ENCODE data around the gene RFLNA. TPM values are rescaled to one million over a fixed set of nuclear protein-coding genes. Genes with fewer than 3 reads are reported as not detected.
"Not testable (repeated sequence)": the region's sequence is repeated elsewhere in the genome, so short reads cannot be mapped to it uniquely, and the experiment has no call there.

Gene RFLNA
- total RNA-seq, 3 donors from 2014 or later, result not detected

- Mint-ChIP-seq H3K27me3 (ENCODE audit: low read depth) (no peaks in the 10 kb centered on the region), H3K36me3 (ENCODE audit: insufficient read depth) (no peaks in the 10 kb centered on the region), H3K4me3 (no peak overlapping the region), H3K4me1 (ENCODE audit: low read depth) (no peaks in the 10 kb centered on the region), H3K9me3 (no peaks in the 10 kb centered on the region)
- DNase-seq (no peak), ATAC-seq (no peak)
Measured at GRCh38 chr12:124314207-124314606, 19.3 kb downstream of the RFLNA start.

DNA sequence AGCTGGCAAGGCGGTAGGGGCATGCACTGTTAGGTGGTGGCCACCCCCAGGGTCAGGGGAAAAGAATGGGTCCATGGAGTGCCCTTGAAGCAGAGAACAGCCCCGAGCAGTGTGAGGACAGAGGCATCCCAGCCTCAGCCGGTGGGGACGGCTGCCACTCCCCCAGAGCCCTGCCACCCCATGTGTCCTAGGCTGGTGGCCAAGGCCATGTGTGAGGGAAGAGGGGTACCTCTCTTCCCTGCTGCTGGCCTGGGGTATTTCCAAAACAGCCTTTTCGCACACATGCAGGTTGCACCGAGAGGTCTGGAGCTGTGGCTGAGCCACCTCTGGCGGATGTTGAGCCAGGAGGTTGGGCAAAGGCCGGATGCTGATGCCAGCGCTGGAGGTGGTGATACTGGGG lies 19.9 kb downstream of the RFLNA start:
- no peak for ATAC-seq
- DNase-seq, result no peak
- H3K36me3 Mint-ChIP-seq (ENCODE audit: insufficient read depth), result no peaks in the 10 kb centered on the region
- H3K4me1 Mint-ChIP-seq (ENCODE audit: low read depth), result no peaks in the 10 kb centered on the region
- H3K4me3 Mint-ChIP-seq, result no peak overlapping the region
- no peaks in the 10 kb centered on the region for H3K9me3 Mint-ChIP-seq
- H3K27me3 Mint-ChIP-seq (ENCODE audit: low read depth), result no peaks in the 10 kb centered on the region

- no peaks in the 10 kb centered on the region for H3K27me3 Mint-ChIP-seq (ENCODE audit: low read depth)
- DNase-seq (no peak), ATAC-seq (no peak)
- no peaks in the 10 kb centered on the region for H3K9me3 Mint-ChIP-seq
- no peaks in the 10 kb centered on the region for H3K4me1 Mint-ChIP-seq (ENCODE audit: low read depth)
- H3K36me3 Mint-ChIP-seq (ENCODE audit: insufficient read depth), result no peaks in the 10 kb centered on the region
- H3K4me3 Mint-ChIP-seq, result no peak overlapping the region
Measured at GRCh38 chr12:124315372-124316044, 20.6 kb downstream of the RFLNA start.

DNA sequence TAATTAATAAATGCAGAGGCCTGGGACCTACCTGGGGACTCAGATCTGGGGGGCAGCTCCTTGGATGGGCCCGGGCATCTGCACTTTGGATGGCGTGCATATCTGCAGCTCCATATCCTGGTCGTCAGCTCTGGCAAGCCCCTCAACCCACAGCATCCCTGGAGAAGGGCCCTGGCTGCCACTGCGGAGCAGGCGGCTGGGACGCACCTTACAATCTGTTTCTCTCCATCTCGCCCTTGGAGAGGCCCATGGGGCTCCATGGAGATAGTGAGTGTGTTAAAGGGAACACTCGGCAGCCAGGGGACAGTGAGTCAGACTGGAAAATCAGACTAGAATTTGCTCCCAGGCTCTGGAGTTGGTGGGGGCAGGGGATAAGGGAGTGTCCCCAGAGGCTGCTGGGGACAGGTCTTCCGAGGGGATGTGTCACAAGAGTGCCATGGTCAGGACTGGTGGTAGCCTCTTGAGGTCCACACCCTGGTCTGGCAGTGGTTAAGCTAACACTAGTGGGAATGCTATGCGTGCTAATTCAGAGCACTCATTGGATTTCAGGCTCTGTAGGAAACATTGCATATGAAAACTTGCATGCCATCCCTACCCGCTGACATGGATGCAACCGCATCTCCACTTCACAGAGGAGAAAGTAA lies 21.5 kb downstream of the RFLNA start:
- Mint-ChIP-seq H3K27me3 (ENCODE audit: low read depth) (no peaks in the 10 kb centered on the region), H3K4me1 (ENCODE audit: low read depth) (no peaks in the 10 kb centered on the region), H3K9me3 (no peaks in the 10 kb centered on the region), H3K36me3 (ENCODE audit: insufficient read depth) (no peaks in the 10 kb centered on the region), H3K4me3 (no peak overlapping the region)
- ATAC-seq (no peak), DNase-seq (no peak)

- H3K9me3 Mint-ChIP-seq, result no peaks in the 10 kb centered on the region
Measured at GRCh38 chr12:124317400-124317799, 22.5 kb downstream of the RFLNA start.

DNA sequence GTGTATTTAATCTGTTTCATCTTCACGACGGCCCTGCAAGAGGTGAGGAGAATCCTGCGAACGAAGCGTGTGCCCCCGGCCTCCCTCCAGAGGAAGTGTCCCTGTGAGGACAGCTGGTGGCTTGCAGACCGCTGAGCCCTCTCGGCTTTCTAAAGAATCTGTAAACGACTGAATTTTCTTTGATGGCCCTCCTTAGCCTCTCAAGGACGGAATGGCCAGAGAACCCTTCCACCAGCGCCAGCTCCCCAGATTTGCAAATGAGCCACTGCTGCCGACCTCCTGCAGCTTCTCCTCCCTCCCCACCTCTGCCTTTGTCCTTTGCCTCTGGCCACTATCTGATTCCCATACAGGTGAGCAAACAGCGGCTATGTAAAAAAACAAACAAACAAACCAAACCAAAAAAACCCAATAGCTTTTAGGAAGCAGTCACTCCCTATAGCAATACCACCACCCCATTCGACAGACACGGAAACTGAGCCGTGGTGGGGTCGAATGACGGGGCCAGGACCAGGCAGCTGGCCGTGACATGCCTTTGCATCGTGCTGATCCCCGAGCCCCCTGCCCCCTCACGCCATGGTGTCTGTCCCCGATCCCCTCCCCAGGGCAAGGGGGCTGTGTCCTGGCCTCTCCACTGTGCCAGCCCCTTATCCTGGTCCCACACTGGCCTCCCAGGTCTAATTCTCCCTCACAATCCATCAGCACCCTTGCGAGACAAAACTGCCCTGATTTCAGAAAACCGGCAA lies 23.6 kb downstream of the RFLNA start:
- H3K27me3 Mint-ChIP-seq (ENCODE audit: low read depth), result no peaks in the 10 kb centered on the region
- peaks cover under 1% of the 10 kb centered on the region for H3K9me3 Mint-ChIP-seq
- H3K4me1 Mint-ChIP-seq (ENCODE audit: low read depth), result no peaks in the 10 kb centered on the region
- DNase-seq (no peak), ATAC-seq (no peak)
- H3K36me3 Mint-ChIP-seq (ENCODE audit: insufficient read depth), result peaks cover under 1% of the 10 kb centered on the region
- no peak overlapping the region for H3K4me3 Mint-ChIP-seq

More at GRCh38 chr12:124317400-124317799, 22.5 kb downstream of the RFLNA start:
- DNase-seq (no peak), ATAC-seq (no peak)
- Mint-ChIP-seq H3K4me1 (ENCODE audit: low read depth) (no peaks in the 10 kb centered on the region), H3K27me3 (ENCODE audit: low read depth) (no peaks in the 10 kb centered on the region), H3K36me3 (ENCODE audit: insufficient read depth) (no peaks in the 10 kb centered on the region), H3K4me3 (no peak overlapping the region)

DNA sequence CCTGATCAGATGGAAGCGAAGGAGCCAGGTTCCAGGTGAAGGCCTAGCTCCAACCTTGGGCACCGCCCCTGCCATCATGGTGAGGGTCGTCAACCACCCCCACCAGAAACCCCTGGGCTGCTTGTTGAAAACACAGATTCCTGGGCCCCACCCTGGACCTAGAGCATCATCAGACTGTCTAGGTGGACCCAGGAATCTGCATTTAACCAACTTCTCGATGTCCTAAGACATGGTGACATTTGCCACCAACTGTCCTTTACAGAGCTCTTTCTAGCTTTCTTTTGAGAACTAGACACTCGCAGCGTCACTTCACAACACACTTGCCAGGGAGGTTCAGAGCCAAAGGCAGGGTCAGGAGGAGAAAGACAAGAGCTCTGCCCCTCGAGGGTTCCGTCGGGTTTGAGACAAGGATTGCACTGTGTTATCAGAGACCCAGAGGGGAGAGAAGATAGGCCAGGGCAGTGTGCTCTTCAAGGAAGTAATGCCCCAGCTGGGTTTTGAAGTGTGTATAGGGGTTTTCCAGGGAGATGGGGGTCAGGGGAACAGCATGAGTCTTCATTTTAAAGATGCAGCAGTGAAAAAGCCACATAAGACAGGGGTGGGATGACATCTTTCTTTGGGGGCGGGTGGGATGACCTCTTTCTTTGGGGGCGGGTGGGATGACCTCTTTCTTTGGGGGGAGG lies 24.6 kb downstream of the RFLNA start:
- DNase-seq, result no peak
- Mint-ChIP-seq H3K36me3 (ENCODE audit: insufficient read depth) (peaks cover 11% of the 10 kb centered on the region), H3K27me3 (ENCODE audit: low read depth) (no peaks in the 10 kb centered on the region), H3K4me3 (no peak overlapping the region), H3K4me1 (ENCODE audit: low read depth) (no peaks in the 10 kb centered on the region), H3K9me3 (peaks cover 10% of the 10 kb centered on the region)
- no peak for ATAC-seq

DNA sequence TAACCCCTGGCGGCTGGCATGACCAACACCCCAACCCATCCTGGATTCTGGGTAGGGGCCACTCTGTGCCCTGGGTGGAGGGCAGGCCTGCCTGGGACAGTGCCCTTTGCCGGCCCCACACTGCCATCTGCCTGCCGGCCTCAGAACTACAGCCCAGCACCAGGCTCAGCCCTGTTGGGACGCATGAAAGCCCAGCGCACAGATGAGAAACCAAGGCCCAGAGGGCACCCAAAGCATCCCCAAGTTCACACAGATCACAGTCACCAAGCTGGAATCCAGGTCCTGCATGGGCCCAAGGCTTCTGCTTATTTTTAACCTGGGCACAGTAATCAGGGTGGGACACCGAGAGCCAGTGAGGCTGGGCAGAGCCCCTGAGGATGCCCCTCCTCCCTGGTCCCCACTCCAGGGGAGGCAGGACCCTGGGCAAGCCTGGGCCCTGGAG lies 26.2 kb downstream of the RFLNA start:
- peaks cover 10% of the 10 kb centered on the region for H3K9me3 Mint-ChIP-seq
- DNase-seq (peak; percentile 54), ATAC-seq (peak; percentile 82 to 84)
- H3K4me1 Mint-ChIP-seq (ENCODE audit: low read depth), result no peaks in the 10 kb centered on the region
- H3K4me3 Mint-ChIP-seq, result no peak overlapping the region
- no peaks in the 10 kb centered on the region for H3K27me3 Mint-ChIP-seq (ENCODE audit: low read depth)
- peaks cover 21% of the 10 kb centered on the region for H3K36me3 Mint-ChIP-seq (ENCODE audit: insufficient read depth)

DNA sequence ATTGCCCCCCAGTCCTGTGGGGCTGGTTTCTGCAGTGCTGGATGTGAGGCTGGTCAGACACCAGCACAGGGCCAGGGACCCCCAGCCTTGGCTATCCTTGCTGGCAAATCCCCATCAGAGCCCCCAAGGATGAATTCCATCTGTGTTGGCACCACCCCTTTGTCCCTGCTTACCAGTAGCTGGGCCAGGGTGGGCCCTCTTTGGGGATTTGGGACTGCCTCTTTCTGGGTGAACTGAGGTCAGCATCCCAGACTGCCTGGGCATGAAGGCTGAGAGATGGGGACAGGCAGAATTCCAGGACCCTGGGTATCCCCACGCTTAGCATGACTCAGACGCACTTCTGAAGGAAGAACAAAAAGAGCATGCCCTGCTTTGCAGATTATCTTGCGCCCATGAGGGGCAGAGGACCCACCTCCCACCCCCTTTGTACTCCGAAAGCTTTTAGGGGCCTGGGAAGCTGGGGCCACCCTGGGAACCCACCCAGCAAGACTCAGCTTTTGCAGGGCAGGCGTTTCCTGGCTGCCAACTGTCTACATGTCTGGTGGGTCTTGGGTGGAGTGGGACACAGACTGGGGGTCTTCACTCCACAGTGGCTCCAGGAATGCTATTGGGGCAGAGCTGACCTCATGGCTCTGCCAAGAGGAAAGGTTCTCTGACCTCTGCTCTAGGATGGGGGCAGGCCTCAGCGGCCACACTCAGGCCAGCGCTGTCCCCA lies 26.8 kb downstream of the RFLNA start:
- Mint-ChIP-seq H3K27me3 (ENCODE audit: low read depth) (no peaks in the 10 kb centered on the region), H3K36me3 (ENCODE audit: insufficient read depth) (peaks cover 21% of the 10 kb centered on the region), H3K4me3 (no peak overlapping the region), H3K9me3 (peaks cover 10% of the 10 kb centered on the region), H3K4me1 (ENCODE audit: low read depth) (no peaks in the 10 kb centered on the region)
- ATAC-seq (peak in 1 of 2 donors; percentile 20), DNase-seq (no peak)

GRCh38 chr12:124322271-124322998 lies 27.5 kb downstream of the RFLNA start:
- peaks cover 10% of the 10 kb centered on the region for H3K9me3 Mint-ChIP-seq
- peaks cover 21% of the 10 kb centered on the region for H3K36me3 Mint-ChIP-seq (ENCODE audit: insufficient read depth)
- ATAC-seq (no peak), DNase-seq (no peak)
- no peak overlapping the region for H3K4me3 Mint-ChIP-seq
- no peaks in the 10 kb centered on the region for H3K27me3 Mint-ChIP-seq (ENCODE audit: low read depth)
- H3K4me1 Mint-ChIP-seq (ENCODE audit: low read depth), result no peaks in the 10 kb centered on the region

DNA sequence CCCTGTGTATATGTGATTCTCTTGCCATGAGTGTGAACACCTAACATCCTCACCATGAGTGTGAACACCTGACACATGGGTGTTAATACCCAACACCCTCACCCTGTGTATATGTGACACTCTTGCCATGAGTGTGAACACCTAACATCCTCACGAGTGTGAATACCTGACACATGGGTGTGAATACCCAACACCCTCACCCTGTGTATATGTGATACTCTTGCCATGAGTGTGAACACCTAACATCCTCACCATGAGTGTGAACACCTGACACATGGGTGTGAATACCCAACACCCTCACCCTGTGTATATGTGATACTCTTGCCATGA lies 28.1 kb downstream of the RFLNA start:
- not testable (repeated sequence) for H3K27me3 Mint-ChIP-seq (ENCODE audit: low read depth); H3K4me1 Mint-ChIP-seq (ENCODE audit: low read depth); ATAC-seq; DNase-seq; H3K4me3 Mint-ChIP-seq
- H3K9me3 Mint-ChIP-seq, result peaks cover 10% of the 10 kb centered on the region
- H3K36me3 Mint-ChIP-seq (ENCODE audit: insufficient read depth), result peaks cover 21% of the 10 kb centered on the region

GRCh38 chr12:124323771-124324530 lies 29.1 kb downstream of the RFLNA start:
- ATAC-seq, result no peak

More at GRCh38 chr12:124323771-124324530, 29.1 kb downstream of the RFLNA start:
- no peaks in the 10 kb centered on the region for H3K27me3 Mint-ChIP-seq (ENCODE audit: low read depth)
- no peak overlapping the region for H3K4me3 Mint-ChIP-seq
- H3K4me1 Mint-ChIP-seq (ENCODE audit: low read depth), result no peaks in the 10 kb centered on the region
- peaks cover 25% of the 10 kb centered on the region for H3K36me3 Mint-ChIP-seq (ENCODE audit: insufficient read depth)
- peaks cover 10% of the 10 kb centered on the region for H3K9me3 Mint-ChIP-seq
- no peak for DNase-seq

All from activated T-cell treated with anti-CD3 and anti-CD28 coated beads, Interleukin-2, amount 50 U/mL, for 4 hours (primary cell).